Renal pelvis (tissue), 4 donors: ENCODE measurements around the gene YIF1A. TPM values are rescaled to one million over a fixed set of nuclear protein-coding genes. Genes with fewer than 3 reads are reported as not detected.
"Not testable (repeated sequence)": the region's sequence is repeated elsewhere in the genome, so short reads cannot be mapped to it uniquely, and the experiment has no call there.

ENCODE experiments used
- DNase-seq: peaks from one replicate; pipeline ENCODE4 v3.0.0-alpha.2; 2013
- polyA plus RNA-seq, 3 donors: library from polyadenylated mRNA; unstranded; fragments of 120-200 nt; gene quantifications; one replicate each; pipeline ENCODE4 v1.2.1, GENCODE V29; 2013; ENCODE audit not compliant: insufficient read length in 3 of 3

YIF1A gene
- polyA plus RNA-seq, 3 donors = 57.3 to 65.9 (median 65.3) TPM

DNA sequence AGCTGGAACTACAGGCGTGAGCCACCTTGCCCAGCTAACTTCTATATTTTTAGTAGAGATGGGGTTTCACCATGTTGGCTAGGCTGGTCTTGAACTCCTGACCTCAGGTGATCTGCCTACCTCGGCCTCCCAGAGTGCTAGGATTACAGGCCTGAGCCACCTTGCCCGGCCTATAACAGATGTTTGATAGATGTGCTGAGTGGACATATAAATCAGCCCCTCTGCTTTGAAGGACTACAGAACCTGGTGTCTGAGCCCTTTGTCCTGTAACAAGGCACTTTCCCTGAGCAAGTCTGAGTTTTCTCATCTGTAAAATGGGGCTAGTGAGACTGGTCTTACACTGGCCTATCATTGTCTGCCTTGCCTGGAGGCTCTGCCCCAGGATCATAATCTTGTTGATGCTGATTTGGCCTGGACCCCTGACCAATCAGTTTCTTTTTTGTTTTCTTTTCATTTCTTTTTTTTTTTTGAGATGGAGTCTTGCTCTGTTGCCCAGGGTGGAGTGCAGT lies 40.3 kb upstream of the YIF1A start:
- no peak for DNase-seq

DNA sequence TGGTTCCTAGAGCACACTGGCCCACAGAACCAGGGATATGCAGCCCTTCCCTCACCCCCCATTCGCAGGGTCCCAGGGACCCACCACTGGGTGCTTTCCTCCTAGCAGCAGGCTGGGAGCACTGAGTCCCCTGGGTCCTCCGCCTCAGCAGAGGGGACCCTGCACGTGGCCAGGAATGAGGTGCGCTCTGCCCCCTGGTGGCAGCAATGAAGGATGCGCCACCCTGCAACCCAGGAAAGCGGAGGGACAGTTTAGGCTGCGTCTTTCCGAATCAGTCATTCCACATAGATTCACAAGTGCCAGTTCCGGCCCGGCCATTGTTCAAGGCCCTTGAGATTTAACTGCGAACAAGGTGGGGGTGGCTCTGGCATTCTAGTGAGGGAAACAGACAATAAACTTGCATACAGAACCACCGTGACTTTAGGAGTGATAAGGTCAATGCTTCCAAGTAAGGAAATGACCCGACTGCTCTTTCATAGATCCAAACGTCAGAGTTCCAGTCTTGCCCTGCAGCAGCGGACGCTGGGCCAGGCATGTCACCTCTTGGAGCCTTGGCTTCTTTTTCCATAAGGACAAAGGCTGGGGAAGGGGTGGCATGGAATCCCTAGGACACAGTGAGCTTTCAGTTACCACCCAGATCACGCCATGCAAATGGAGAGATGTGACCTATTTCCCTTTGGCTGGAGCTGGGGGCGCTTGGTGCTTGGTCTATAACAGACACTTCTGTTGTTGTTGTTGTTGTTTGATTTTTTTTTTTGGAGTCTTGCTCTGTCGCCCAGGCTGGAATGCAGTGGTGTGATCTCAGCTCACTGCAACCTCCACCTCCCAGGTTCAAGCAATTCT lies 39.6 kb upstream of the YIF1A start:
- peak; percentile 71 for DNase-seq

DNA sequence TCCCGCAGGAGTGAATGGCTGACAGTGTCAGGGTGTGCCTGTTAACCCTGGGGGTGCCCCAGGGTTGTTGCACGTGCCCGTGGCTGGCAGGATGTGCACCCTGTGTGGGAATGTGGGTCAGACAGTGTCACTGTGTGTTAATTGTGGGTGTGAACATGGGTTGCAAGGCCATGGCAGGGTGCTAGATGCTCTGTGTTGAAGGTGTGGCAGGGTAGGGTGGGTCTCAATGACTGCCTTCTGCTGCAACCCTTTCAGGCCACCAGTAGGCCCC lies 39.0 kb upstream of the YIF1A start:
- no peak for DNase-seq

DNA sequence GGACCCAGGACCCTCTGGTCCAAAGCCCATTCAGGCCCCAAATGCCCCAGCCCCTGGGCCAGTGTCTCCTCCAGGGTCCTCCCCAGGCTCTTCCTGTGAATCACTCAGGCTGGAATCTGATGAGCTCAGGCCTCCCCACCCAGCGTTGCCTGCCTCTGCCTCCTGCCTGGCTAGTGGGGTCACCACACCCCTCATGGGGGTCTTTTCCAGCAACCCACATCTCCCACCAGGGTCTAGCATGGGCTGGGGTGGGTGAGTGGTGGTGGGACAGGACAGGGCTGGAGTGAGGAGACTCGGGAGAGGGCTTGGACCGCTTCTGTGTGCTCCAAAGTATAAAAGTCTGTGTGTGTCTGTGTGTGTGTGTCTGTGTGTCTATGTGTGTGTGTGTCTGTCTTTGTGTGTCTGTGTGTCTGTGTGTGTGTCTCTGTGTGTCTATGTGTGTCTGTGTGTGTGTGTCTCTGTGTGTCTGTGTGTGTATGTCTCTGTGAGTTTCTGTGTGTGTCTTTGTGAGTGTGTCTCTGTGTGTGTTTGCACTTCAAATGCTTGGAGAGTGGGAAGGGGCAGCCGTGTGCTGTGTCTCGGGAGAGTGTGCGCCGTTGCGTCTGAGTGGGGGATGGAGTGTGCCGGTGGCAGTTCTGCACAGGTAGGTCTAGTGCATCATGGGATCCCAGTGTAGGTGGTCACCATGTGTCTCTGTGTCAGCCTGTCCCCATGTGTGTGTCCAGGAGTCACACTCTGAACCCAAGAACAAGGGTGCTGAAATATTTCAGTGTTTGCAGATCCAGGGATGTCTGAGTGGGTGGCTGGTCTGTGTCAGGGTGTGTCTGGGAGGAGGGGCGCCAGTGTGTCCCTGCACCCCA lies 38.5 kb upstream of the YIF1A start:
- no peak for DNase-seq

DNA sequence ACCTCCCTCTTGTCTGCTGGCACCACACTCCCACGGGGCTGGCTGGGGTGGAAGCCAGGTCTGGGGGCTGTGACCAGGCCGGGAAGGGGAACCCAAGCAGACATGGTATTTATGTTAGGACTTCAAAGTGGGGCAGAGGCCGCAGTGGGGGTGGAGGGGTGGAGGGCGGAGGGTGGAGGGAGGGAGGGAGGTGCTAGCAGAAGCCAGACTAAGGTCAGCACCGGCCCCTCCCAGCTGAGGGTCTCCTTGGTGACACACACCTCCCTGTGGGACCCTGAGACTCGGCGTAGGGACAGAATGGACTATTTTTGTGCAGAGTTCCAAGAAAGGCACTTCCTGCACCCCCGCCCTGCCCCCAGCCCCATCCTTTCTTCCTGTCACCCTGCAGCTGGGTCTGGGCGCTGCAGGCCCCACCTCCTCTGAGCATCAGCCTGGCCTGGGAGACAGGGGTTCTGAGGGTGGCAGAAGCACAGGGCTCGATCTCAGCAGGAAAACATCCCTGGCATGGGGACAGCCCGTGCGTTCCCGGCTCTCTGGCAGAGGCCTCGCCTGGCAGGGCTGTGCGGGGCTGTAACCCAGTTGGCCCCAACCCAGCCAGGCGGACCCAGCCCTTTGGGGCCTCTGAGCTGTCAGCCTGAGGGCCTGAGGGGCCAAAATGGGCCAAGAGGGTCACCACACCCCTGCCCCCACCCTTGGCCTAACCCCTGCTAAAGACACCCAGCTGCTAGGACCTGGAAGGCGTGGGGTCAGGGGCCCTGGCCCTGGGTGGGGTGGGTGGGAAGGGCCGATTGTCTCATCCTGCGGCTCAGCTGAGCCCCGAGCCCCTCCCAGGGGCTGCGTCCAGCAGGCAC lies 37.5 kb upstream of the YIF1A start:
- no peak for DNase-seq

DNA sequence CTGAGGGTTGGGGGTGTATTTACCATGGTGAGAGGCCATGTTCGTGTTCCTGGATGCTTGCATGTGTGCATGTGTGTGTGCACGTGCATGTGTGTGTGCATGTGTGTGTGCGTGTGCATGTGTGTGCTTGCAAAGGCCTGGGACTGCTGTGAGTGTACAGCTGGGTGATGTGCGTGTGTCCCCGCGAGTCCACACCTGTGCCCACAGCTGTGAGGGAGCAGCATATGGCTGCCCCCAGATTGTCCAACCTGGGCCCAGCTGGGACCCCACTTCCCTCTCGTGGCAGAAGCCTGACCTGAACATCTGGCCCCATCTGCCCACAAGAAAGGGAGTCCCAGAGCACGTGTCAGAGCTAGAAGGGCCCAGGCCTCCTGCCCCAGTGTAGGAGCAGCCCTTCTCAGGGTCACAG lies 36.3 kb upstream of the YIF1A start:
- DNase-seq = no peak

DNA sequence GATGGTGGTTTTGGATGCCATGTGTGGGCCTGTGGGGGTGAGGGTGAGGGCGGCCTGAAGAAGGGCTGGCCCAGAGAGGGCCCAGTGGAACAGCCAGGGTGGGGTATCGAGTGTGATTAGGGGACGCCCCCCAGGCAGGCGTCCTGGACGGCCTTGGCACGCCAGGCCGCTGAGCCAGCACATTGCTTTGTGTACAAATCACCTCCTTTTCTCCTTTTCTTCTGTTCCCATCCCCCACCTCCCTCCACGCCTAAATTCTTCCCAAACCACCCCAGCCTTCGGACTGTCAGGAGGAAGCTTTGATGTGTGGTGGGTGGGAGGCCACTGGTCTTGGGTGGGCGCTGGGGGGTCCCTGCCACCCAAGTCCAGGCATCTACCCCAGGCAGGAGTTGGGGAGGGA lies 35.7 kb upstream of the YIF1A start:
- no peak for DNase-seq

DNA sequence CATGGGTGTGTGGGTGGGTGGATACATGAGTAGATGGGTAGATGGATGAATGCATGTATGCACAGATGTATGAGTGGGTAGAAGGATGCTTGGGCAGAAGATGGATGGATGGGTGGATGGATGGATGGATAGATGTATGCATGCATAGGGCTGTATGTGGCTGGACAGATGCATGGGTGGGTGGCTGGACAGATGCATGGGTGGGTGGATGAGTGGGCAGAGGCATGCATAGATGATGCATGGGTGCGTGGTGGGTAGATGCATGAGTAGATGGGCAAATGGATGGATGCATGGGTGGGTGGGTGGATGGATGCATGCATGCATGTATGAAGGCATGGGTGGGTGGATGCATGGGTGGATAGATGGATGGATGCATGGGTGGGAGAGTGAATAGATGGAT lies 34.7 kb upstream of the YIF1A start:
- DNase-seq = no peak

DNA sequence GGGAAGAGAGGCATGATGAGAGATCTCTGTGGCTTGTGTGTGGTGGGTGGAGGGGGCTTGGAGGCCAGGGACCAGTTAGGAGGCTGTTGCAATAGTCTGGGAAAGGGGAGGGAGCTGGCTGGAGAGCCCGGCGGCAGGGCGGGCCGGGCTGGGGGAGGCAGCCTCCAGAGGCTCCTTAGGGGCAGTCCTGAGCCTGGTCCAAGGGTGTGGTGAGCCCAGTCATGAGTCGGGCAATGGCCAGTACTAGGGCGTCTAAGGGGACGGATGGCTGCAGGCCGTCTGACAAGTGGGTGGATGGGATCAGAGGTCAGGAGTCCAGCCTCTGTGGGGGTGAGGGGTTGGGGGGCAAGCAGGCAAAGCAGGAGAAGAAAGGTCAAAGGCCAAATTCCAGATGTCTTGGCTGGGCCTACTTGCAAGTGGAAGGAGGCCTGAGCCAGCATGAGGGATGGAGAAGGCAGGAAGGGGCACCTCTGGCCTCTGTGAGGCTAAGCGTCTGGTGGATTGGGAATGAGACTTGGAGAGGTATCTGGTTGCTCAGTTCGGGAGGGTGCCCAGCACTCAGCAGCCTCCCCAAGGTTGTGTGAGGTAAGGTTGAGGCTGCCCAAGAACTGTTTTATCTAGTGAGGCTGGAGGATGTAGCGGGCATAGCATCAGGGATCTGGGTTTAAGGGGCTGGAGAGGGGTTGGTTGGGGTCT lies 33.9 kb upstream of the YIF1A start:
- no peak for DNase-seq

DNA sequence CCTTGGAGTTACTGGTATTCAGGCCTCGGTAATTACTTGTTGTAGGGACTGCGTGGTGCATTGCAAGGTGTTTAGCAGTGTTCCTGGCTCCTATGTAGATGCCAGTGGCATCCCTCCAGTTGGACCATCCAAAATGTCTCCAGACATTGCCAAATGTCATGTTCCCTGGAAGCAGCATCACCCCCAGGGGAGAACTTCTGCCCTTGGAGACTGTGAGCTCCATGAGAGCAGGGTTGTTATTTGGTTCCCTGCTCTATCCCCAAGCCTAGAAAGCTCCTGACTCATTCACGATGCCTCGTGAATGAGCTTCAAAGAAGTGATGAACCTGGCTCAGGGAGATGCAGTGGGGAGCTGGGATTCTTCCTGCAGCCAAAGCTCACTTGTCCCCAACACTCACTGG lies 32.7 kb upstream of the YIF1A start:
- no peak for DNase-seq

DNA sequence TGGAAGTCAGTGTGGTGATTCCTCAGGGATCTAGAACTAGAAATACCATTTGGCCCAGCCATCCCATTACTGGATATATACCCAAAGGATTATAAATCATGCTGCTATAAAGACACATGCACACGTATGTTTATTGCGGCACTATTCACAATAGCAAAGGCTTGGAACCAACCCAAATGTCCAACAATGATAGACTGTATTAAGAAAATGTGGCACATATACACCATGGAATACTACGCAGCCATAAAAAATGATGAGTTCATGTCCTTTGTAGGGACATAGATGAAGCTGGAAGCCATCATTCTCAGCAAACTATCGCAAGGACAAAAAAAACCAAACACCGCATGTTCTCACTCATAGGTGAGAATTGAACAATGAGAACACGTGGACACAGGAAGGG lies 31.8 kb upstream of the YIF1A start:
- DNase-seq = not testable (repeated sequence)

DNA sequence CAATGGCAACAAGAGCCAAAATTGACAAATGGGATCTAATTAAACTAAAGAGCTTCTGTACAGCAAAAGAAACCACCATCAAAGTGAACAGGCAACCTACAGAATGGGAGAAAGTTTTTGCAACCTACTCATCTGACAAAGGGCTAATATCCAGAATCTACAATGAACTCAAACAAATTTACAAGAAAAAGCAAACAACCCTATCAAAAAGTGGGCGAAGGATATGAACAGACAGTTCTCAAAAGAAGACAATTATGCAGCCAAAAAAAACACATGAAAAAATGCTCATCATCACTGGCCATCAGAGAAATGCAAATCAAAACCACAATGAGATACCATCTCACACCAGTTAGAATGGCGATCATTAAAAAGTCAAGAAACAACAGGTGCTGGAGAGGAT lies 31.3 kb upstream of the YIF1A start:
- not testable (repeated sequence) for DNase-seq

DNA sequence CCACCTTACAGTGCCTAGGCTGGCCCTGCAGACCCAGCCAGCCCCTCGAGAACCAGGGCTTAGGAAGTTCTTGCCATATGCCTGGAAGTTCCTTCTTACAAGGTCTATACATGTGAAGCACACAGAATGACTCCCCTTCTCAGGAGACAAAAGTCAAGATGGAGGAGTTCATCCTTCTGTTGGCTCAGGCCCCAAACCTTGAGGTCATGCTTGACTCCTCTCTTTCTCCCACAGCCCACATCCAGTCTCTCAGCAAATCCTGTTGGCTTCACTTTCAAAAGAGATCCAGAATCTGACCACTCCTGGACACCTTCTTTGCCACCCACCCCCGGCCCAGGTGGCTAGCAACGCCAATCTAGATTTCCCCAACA lies 29.6 kb upstream of the YIF1A start:
- no peak for DNase-seq

DNA sequence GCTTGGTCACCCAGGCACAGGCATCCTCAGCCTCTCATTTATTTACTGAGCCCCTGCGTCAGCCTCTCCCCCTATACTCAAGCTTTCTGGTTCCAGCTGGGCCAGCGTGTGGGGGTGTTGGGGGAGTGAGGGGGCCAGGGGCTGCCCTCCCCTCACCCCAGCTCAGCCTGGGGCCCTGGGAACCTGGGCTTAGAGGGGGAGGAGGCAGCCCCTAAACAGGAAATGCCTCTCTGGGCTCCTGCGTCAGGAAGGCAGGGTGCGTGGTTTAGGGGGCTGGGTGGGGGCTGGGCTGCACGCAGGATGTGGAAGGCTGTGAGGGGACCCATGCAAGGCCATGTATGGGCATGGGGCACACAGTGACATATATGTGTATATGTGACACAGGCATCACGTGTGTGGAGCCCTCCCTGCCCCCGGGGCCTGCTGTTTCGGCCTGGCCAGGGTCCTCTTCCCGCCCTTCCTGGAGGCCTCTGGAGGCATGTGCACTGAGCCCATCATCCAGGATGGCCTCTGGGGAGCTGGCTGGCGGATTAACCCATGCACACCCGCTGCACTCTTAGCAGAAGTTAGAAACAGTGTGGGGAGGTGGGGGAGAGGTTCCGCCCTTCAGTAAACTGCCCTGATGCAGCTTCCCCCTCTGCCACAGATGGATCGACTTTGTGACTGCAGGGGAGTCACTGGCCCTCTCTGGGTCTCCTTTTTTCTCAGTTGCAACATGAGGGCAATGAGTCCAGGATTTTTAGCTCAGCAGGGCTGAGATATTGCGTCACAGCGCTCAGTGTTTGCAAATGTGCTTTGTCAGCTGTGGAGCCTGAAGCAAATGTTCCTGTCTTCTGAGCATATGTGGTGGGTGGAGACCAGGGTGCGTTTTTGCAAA lies 29.0 kb upstream of the YIF1A start:
- peak; percentile 59 for DNase-seq

DNA sequence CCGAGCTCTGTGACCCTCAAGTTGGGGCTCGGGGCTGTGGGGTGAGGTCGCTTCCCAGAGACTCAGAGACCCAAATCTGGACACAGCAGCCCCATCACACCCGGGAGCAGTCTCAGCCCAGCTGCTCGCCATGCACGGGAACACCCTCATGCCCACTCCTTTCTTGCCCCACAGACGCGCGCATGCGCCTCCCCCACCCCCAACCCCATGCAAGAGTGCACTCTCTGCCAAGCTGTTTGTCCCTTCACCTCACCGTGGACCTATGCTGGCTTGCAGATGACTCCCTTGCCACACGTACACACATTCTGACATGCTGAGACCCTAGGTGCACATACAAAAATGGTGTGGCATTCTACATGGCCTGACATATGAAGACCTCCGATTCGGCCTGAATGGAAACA lies 28.4 kb upstream of the YIF1A start:
- no peak for DNase-seq

DNA sequence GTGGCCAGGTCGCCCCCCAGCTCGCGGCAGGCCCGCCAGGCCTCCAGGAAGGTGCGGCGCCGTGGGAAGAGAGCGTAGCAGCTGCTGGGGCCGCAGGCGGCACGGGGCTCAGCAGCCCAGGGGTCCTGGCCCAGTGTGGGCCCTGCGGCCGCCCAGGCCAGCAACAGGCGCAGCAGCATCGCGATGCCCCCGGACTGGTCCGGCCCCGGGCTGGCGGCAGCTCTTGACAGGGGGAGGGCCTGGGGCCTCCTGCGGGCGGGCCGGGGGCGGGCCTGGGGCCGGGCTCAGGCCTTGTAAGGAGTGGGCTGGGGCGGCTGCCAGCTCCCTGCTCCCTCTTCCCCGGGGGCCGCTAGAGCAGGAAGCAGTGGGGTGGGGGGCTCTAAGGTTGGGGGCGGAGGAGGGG lies 27.9 kb upstream of the YIF1A start, which contains the start of gene CD248:
TSS of gene CD248 (minus strand) at position 196 of the 403 bp plus-strand sequence. CDS start at position 179, 17 bp downstream.
- DNase-seq = peak; percentile 78

DNA sequence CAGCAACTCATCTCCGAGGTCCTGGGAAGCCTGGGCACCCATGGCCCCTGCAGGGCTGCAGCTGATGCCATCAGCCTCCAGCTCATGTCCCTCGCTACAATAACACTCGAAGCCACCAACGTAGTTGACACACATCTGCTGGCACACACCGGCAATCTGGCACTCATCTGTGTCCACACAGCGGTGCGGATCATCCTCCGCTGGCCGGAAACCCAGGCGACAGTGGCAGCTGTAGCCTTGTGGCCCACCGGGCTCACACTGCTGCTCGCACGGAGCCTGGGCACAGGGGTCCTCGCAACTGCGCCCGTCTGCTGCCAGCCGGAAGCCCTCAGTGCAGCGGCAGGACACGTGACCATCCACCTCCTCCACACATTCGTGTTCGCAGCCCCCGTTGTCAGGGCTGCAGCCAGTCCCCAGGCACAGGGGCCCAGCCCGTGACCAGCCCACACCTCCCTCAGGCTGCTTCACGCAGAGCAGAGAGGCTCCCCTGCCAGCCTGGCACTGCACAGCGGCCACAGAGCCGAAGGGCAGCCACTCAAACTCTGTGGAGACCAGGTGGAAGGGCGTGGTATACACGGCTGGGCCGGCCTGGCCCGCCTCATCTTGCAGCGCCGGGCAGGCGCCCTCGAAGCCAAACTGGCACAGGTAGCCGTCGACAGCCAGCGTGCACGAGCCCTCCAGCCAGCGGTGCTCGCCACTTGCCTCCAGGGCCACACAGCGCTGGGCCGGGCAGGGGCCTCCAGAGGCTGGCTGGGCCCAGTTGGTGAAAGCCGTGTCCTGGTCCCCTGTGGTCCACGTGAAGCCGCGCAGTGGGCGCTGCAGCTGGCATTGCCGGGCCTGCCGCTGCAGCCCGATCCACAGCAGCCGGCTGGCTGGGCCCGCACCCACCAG lies 27.2 kb upstream of the YIF1A start:
- DNase-seq = no peak

DNA sequence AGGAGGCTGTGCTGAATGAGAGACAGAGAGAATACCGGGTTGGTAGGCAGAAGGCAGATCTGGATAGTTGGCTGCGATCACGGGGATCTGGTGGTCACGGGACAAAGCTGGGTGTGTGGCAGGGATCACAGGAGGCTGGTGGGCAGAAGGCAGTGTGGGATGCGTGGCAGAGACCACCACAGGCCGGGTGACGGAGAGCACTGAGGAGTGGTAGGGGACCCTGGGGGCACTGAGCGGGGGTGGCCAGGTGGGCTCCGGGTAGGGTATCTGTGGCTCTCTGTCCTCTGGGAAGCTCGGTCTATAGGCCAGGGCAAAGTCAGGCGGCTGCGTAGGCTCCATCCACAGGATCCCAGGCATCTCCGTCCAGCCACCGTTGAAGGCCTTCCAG lies 26.5 kb upstream of the YIF1A start:
- DNase-seq = no peak
